ENCODE measurements around the gene TTC8.

TTC8 gene

GRCh38 chr14:88823968-88824313 is 510 bp upstream of the TTC8 start:
- no peak for TF ChIP-seq CTCF (conservative IDR thresholded peaks at IDR 0.05; ENCODE audit: low read length)
- DNase-seq (ENCODE audit: low read depth) = no peak
- H3K4me3 ChIP-seq (ENCODE audit: low read length) = peak overlapping the region; percentile 83

GRCh38 chr14:88825078-88825458 is 617 bp downstream of the TTC8 start:
- no peak for DNase-seq (ENCODE audit: low read depth)
- peak overlapping the region; percentile 83 for H3K4me3 ChIP-seq (ENCODE audit: low read length)

GRCh38 chr14:88825503-88825902 is 1.1 kb downstream of the TTC8 start:
- peak overlapping the region; percentile 83 for H3K4me3 ChIP-seq (ENCODE audit: low read length)
- TF ChIP-seq CTCF (conservative IDR thresholded peaks at IDR 0.05; ENCODE audit: low read length) = no peak
- DNase-seq (ENCODE audit: low read depth) = no peak

More at GRCh38 chr14:88825078-88825458, 617 bp downstream of the TTC8 start:
- TF ChIP-seq CTCF (conservative IDR thresholded peaks at IDR 0.05; ENCODE audit: low read length) = no peak

GRCh38 chr14:88829188-88829587 is 4.7 kb downstream of the TTC8 start:
- no peak overlapping the region for H3K4me3 ChIP-seq (ENCODE audit: low read length)
- TF ChIP-seq CTCF (conservative IDR thresholded peaks at IDR 0.05; ENCODE audit: low read length) = no peak
- no peak for DNase-seq (ENCODE audit: low read depth)

GRCh38 chr14:88829685-88830302 is 5.3 kb downstream of the TTC8 start:
- no peak for DNase-seq (ENCODE audit: low read depth)
- no peak for TF ChIP-seq CTCF (conservative IDR thresholded peaks at IDR 0.05; ENCODE audit: low read length)
- H3K4me3 ChIP-seq (ENCODE audit: low read length) = no peak overlapping the region

- TF ChIP-seq CTCF (conservative IDR thresholded peaks at IDR 0.05; ENCODE audit: low read length) = no peak
- peak; percentile 89 for DNase-seq (ENCODE audit: low read depth)
These were observed 6.8 kb downstream of the TTC8 start for GRCh38 chr14:88831284-88831683.

GRCh38 chr14:88834883-88835431 is 10.5 kb downstream of the TTC8 start:
- TF ChIP-seq CTCF (conservative IDR thresholded peaks at IDR 0.05; ENCODE audit: low read length) = no peak
- no peak overlapping the region for H3K4me3 ChIP-seq (ENCODE audit: low read length)
- peak; percentile 55 for DNase-seq (ENCODE audit: low read depth)

More at GRCh38 chr14:88831284-88831683, 6.8 kb downstream of the TTC8 start:
- no peak overlapping the region for H3K4me3 ChIP-seq (ENCODE audit: low read length)
